ENCODE measurements around the gene FAM114A2.

The FAM114A2 gene

GRCh38 chr5:153952893-153953292, 85.8 kb downstream of the FAM114A2 start:
- no peaks in the 10 kb centered on the region for H3K9me3 Mint-ChIP-seq
- no peak overlapping the region for H3K4me3 Mint-ChIP-seq
- no peak overlapping the region for H3K27ac Mint-ChIP-seq
- DNase-seq (no peak), ATAC-seq (no peak)
- peaks cover 5% of the 10 kb centered on the region for H3K27me3 Mint-ChIP-seq
- no peaks in the 10 kb centered on the region for H3K4me1 Mint-ChIP-seq

GRCh38 chr5:153952057-153952456, 86.7 kb downstream of the FAM114A2 start:
- ATAC-seq (no peak), DNase-seq (no peak)
- Mint-ChIP-seq H3K4me3 (no peak overlapping the region), H3K27me3 (no peaks in the 10 kb centered on the region), H3K9me3 (no peaks in the 10 kb centered on the region), H3K4me1 (no peaks in the 10 kb centered on the region), H3K27ac (no peak overlapping the region)

GRCh38 chr5:153941265-153941664, 97.4 kb downstream of the FAM114A2 start:
- Mint-ChIP-seq H3K9me3 (peaks cover 27 to 42% of the 10 kb centered on the region in 2 donors), H3K27ac (no peak overlapping the region)
- no peak for ATAC-seq

More at GRCh38 chr5:153941265-153941664, 97.4 kb downstream of the FAM114A2 start:
- H3K4me1 Mint-ChIP-seq: no peaks in the 10 kb centered on the region
- H3K4me3 Mint-ChIP-seq: no peak overlapping the region
- H3K27me3 Mint-ChIP-seq: peaks cover 6% of the 10 kb centered on the region
- no peak for DNase-seq

Data from stimulated activated naive CD8-positive, alpha-beta T cell treated with anti-CD3 and anti-CD28 coated beads, Interleukin-15, amount 100 ng/mL, for 72 hours (primary cell).